Islet precursor cell (in vitro differentiated cells): ENCODE results near the gene GALNT17.
"Not testable (repeated sequence)": the region's sequence is repeated elsewhere in the genome, so short reads cannot be mapped to it uniquely, and the experiment has no call there.

Source experiments
- DNase-seq: peaks from one replicate; pipeline ENCODE4 v3.0.0-alpha.2; 2018

The GALNT17 gene

DNA sequence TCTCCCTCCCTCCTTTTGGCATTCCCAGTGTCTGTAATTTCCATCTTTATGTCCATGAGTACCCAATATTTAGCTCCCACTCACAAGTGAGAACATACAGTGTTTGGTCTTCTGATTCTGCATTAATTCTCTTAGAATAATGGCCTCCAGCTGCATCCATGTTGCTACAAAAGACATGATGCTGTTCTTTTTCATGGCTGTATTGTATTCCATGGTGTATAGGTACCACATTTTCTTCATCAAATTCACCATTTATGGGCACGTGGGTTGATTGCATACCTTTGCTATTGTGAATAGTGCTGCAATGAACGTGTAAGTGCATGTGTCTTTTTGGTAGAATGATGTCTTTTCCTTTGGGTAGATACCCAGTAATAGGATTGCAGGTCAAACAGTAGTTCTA is 576.8 kb downstream of the GALNT17 start:
- DNase-seq: no peak

DNA sequence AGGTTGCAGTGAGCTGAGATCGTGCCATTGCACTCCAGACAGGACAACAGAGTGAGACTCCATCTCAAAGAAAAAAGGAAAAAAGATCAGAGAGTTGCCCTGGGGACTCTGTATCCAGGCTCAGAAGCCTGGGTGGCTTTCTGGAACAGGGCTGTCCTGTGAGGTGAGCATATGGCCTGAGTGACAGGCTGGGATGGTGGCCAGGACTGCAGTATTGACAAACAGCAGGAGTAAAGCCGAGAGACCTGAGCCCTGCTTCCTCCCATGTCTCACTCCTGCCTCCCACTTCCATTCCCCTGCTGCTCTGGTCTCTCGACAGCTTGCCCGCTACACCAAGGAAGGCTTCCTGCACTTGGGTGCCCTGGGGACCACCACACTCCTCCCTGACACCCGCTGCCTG is 578.5 kb downstream of the GALNT17 start:
- DNase-seq: no peak

DNA sequence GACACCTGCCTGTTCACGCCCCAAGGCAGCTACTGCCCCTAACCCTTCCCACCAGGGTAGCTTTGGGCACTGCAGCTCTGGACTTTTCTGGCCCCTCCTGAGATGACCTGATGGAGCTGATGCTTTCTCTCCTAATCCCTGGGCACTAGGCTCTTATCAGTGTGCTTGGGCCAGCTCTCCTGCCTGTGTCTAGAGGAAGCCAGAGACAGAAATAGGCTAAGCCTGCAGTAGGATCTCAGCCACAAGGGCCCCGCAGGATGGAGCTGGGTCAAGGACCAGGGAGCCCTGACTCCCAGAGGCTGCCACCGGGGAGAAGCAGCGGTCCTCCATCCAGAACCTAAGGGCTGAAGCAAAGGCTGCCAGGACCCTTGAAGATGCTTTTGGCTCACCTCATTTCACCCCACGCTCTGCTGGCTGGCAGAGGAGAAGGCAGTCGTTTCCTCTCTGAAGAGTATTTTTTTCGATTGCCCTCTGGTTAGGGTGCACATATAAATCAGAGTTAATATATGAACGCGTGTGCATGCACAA is 580.8 kb downstream of the GALNT17 start:
- DNase-seq: no peak

- no peak for DNase-seq
Measured at GRCh38 chr7:71716690-71717089, 584.7 kb downstream of the GALNT17 start.

DNA sequence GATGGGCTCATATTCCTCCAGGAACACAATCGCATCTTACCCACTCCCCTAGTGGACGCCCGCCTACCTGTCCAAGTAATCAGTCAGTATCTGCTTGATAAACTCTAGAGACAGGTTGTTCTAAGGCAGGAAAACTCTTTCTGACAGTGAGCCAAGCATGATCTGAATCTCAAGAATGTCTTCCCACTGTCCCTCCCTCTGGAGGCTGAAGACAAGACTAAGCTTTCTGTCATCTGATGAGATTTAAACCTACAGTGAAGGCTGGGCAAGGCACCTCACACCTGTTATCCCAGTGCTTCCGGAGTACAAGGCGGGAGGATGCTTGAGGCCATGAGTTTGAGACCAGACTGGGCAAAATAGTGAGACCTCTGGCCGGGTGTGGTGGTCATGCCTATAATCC is 586.6 kb downstream of the GALNT17 start:
- peak; percentile 60 for DNase-seq

- no peak for DNase-seq
Measured at GRCh38 chr7:71721742-71722141, 589.8 kb downstream of the GALNT17 start.

DNA sequence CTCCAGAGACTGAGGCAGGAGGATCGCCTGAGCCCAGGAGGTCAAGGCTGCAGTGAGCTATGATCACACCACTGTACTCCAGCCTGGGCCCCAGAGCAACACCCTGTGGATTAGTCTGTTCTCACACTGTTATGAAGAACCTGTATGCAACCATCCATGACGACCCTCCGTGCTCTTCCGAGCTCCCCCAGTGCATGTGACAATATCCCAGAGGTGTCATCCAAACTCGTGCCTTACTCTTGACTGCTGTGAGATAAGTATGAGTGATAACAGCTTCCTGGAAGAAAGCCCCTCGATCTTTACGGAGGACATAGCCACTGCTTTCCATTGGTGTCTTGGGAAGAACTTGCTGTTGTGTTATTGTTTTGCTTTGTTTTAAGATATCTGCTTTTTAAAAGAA is 591.9 kb downstream of the GALNT17 start:
- no peak for DNase-seq

DNA sequence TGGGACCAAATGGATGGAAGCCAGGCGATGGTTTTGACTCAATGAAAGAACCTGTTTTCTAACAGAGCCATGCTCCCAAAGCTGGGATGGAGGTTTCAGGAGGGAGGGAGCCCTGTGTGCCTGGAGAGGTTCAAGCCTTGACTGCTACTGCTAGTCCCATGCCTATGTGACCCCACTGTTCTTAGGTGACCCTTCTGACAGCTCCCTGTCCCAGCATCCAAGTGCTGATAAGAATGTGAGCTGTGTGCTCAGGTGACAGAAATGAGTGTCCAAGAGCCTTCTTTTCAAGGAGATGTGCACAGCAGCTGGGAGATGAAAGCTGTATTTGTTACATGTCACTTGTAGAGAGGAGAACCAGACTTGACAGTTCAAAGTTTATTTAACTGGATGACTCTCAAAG is 595.4 kb downstream of the GALNT17 start:
- DNase-seq: no peak

- DNase-seq: no peak
Measured at GRCh38 chr7:71731740-71732139, 599.8 kb downstream of the GALNT17 start.

GRCh38 chr7:71733107-71733870 is 601.3 kb downstream of the GALNT17 start:
- peak; percentile 93 for DNase-seq

DNA sequence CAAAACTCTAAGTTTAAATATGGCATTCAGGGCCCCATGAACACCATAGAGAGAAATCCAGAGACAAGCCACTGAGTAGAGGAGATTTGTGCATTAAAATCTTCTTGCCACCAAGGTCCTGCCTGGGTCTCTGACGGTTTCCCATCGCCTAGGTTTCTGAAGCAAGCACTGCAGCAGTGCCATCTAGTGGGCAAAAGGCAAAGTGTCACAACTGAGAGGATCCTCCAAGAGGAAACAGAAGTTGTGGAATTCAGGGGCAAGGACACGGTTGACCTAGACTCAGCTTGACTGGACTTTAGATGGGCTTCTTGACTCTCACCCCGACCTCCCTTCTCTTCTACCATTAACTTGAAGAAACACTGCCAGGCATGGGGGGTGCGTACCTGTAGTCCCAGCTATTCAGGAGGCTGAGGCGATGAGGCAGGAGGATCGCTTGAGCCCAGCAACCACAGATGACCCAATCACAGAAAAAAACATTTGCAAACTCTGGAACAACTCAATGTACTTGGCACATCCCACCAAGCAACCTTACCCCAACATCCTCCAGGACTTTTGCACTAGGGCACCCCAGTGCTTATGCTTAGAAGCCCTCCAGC is 604.1 kb downstream of the GALNT17 start:
- DNase-seq: peak; percentile 86

GRCh38 chr7:71737931-71738540 is 606.1 kb downstream of the GALNT17 start:
- not testable (repeated sequence) for DNase-seq

DNA sequence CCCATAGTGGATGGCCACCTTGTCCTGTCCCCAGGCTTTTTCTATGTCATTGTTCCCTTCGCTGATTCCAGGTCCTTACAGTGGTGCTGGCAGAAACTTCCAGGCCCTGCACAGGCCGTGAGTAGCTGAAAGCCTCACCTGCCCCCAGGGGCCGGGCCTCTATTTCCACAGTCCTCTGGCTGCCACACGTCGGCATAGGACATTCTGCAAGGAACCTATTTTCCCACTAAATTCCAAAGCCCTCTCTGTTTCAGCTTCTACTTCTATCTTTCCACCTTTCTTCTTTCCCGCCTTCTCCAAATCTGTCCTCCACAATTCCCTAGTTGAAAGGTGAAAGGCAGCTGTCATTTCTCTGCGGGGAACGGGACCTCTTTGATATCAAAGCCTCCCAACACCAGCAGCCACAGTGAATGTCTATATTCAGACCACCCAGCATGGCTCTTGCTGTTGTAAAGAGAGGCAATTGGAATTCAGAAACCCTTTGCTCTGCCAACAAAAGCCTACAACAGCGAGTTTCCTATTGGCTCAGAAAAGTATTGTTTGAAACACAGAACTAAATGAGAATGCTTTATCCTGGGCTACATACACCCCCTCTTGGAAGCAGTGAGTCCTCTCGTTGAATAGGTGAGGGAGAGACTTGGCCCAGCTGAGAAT is 607.7 kb downstream of the GALNT17 start:
- DNase-seq: no peak

- DNase-seq: no peak
Measured at GRCh38 chr7:71740174-71740560, 608.2 kb downstream of the GALNT17 start.

DNA sequence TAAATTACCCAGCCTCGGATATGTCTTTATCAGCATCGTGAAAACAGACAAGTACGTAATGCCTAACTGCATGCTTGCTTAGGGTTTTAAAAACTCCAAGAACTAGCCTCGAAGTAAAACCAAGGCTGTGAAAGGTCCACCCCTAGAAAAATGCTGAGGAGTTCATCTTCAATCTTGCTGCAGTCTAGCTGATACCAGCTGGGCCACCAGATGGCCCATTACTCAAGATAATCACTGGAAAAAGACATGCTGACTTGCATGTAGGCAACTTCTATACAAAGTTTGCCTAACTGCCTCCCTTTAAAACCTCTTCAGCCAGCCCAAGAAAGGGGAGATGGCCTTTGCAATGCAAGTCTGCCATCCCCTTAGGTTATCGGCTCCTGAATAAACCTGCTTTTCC is 614.1 kb downstream of the GALNT17 start:
- no peak for DNase-seq

- DNase-seq: no peak
Measured at GRCh38 chr7:71750290-71750689, 618.3 kb downstream of the GALNT17 start.

- peak; percentile 83 for DNase-seq
Measured at GRCh38 chr7:71752171-71752935, 620.4 kb downstream of the GALNT17 start.

DNA sequence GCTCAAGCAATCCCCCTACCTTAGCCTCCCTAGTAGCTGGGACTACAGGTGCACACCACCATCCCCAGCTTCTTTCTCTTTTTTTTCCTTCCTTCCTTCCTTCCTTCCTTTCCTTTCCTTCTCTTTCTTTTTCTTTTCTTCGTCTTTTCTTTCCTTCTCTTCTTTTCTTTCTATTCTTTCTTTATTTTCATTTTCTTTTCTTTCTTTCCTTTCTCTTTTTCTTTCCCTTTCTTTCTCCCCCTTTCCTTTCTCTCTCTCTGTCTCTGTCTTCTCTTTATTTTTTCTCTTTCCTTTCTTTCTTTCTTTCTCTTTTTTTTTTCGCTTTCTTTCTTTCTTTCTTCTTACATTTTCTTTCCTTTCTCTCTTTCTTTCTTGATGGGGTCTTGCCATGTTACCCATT is 621.3 kb downstream of the GALNT17 start:
- DNase-seq: no peak

DNA sequence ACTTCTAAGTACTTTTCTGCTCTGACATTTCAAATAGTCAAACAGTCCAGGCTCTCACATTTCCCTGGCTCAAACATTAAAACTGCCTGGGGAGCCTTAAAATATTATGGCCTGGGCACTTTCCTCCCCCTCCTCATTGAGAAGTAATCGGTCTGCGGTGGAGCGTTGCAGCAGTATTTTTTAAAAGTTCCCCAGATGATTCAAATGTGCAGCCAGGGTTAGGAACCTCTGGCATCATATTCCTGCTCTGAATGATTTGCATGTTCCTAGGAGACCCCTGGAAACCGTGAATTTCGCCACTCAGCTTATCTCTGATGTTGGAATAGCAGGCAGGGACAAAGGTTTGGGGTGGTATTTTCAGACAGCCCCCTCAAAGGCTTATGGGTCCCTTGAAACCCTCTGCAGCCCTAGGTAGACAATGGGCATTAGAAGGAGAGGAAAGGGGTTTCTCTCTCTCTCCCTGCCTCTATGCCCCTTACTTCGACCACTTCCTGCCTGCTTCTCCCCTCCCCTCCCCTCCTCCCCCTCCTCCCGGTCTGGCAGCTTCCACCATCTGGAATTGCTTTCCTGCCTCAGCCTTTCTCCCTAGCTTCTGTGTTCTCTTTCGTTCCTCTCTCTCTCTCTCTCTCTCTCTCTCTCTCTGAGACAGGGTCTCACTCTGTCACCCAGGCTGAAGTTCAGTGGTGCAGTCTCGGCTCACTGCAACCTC is 622.2 kb downstream of the GALNT17 start:
- no peak for DNase-seq

DNA sequence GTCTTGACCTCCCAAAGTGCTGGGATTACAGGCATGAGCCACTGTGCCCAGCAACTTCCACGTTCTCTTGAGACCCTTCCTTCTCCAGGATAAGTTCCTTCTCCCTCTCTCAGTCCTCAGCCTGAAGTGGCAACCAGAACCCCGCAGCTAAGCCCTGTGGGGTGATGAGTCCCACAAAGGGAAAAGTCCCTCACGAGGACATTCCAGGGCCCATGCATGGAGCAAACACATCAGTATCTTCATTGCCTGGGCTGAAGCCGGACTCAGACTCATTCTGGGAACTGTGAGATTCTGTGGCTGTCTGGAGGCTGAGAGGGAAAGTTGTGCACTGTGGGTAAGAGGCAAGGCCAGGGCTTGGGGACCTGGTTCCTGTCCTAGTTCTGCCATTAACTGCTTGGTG is 622.9 kb downstream of the GALNT17 start:
- DNase-seq: no peak

DNA sequence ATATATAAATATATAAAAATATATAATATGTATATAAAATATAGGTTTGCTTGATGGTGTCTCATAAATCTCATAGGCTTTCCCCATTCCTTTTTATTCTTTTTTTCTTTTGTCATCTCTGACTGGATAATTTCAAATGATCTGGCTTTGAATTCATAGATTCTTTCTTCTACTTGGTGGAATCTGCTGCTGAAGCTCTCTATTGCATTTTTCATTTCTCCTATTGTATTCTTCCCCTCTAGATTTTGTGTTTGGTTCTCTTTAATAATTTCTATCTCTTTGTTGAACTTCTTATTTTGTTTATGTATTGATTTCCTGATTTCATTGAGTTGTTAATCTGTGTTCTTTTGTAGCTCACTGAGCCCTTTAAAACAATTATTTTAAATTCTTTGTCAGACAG is 629.4 kb downstream of the GALNT17 start:
- DNase-seq: no peak
